Ovary (tissue), 9 donors: ENCODE results near the gene YAP1. TPM values are rescaled to one million over a fixed set of nuclear protein-coding genes. Genes with fewer than 3 reads are reported as not detected.

Source experiments
- DNase-seq, 5 donors: peaks; one replicate each; pipeline ENCODE4 v3.0.0-alpha.2; 2019 to 2020
- H3K27ac ChIP-seq, 2 donors: fragments of 200-600 bp; one replicate each; pipeline versions ENCODE4 v1.5.1 to v1.8.0; 2019 to 2022
- H3K27me3 ChIP-seq: fragments of 200-600 bp; one replicate; pipeline ENCODE4 v1.8.0; 2022
- H3K36me3 ChIP-seq: fragments of 200-600 bp; sonication (generic); one replicate; pipeline ENCODE4 v1.5.1; 2019
- H3K4me1 ChIP-seq: one replicate; pipeline ENCODE4 v1.8.1; 2013; ENCODE audit warnings: mild to moderate bottlenecking, moderate library complexity; ENCODE audit not compliant: insufficient read depth
- H3K4me3 ChIP-seq: fragments of 200-600 bp; sonication (generic); one replicate; pipeline ENCODE4 v1.5.1; 2017
- H3K9me3 ChIP-seq, 2 donors: fragments of 200-600 bp in 1 of 2; sonication (generic) in 1 of 2; one replicate each; pipeline versions ENCODE4 v1.5.1 to v1.8.1; 2013 to 2019; ENCODE audit warnings: mild to moderate bottlenecking in 1 of 2, moderate library complexity in 1 of 2
- EP300 ChIP-seq: sonication (generic); formaldehyde crosslinking; IDR thresholded peaks from one replicate; pipeline ENCODE4 v1.6.1; 2017; ENCODE audit warnings: antibody characterized with exemption
- POLR2A ChIP-seq: fragments of 450-650 bp; IDR thresholded peaks from one replicate; pipeline ENCODE4 v1.6.1; 2017; ENCODE audit warnings: antibody characterized with exemption, mild to moderate bottlenecking, moderate library complexity
- WGBS, 3 donors: extraction: QIAGEN DNeasy Blood & Tissue Kit in 1 of 3; methylation state at CpG; one replicate each; pipeline versions ENCODE4 v1.1.5 to v1.1.7; 2013 to 2017; 5-methylcytosine and 5-hydroxymethylcytosine counted together
- intact Hi-C, 4 donors: fragments of 100-400 bp; cut with DNase I; formaldehyde crosslinking; loops; one replicate each; pipeline versions ENCODE4 v1.11.0 to v1.15.1; 2022 to 2023
- polyA plus RNA-seq, 2 donors: library from polyadenylated mRNA; stranded (reverse); fragments of 200-250 nt in 1 of 2; fragments of 350-450 nt in 1 of 2; fragmentation: Illumina TruSeq in 1 of 2; extraction: RNeasy Lipid Tissue Mini Kit (QIAGEN cat#74804) in 1 of 2; gene quantifications; one replicate each; pipeline ENCODE4 v1.2.3, GENCODE V29; 2013 to 2014
- total RNA-seq, 7 donors: library from RNA; depleted of rRNA in 2 of 7; stranded (reverse); fragments of >200 nt in 2 of 7; fragmentation: NEBNext Ultra II Directional in 3 of 7; extraction: Animal tissue kit (Norgen Biotek cat#: 25700) in 3 of 7; gene quantifications; one replicate each; pipeline versions ENCODE4 v1.1.0 to v1.2.4, GENCODE V29; 2016 to 2023
- TF ChIP-seq, protein P1 (sequence below), 3 donors: fragments of 450-650 bp in 2 of 3; fragments of 200-600 bp in 1 of 3; IDR thresholded peaks; one replicate each; pipeline versions ENCODE4 v1.5.1 to v1.8.0; 2016 to 2022; ENCODE audit warnings: antibody characterized with exemption in 3 of 3, mild to moderate bottlenecking in 1 of 3
- donor health status: DM: no; HTN: no; CAD: no; lungs with moderate emphysema.
- donor health status: DM: no; HTN: no; CAD: no.
- donor health status: Bipolar disorder and iron deficiency.
- donor health status: DM: yes; HTN: yes; CAD: no.
- donor health status: DM: no; HTN: no; CAD: no.
- donor health status: DM: yes; HTN: yes; CAD: no.

YAP1 gene
- total and polyA plus RNA-seq, 9 donors = 70.3 to 184 (median 147) TPM

DNA sequence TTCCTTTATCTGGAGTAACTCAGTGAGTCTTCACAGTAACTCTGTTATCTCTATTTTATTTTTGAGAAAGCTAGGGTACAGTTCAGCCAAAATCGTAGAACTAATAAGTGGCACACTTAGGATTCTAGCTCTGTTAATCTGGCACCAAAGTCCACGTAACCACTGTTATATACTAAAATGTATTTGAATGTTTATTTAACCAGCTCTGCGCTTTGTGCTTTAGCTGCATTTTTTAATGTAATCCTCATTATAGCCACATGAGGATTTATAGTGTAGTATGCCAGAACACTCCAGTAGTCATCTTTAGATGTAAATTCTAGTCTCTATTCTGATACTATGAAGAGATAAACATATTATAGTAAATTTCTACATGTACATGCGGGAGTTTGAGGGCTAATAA, 36.8 kb downstream of the YAP1 start:
- TF ChIP-seq EP300 (no peak), POLR2A (no peak)
- TF ChIP-seq, protein P1, sequence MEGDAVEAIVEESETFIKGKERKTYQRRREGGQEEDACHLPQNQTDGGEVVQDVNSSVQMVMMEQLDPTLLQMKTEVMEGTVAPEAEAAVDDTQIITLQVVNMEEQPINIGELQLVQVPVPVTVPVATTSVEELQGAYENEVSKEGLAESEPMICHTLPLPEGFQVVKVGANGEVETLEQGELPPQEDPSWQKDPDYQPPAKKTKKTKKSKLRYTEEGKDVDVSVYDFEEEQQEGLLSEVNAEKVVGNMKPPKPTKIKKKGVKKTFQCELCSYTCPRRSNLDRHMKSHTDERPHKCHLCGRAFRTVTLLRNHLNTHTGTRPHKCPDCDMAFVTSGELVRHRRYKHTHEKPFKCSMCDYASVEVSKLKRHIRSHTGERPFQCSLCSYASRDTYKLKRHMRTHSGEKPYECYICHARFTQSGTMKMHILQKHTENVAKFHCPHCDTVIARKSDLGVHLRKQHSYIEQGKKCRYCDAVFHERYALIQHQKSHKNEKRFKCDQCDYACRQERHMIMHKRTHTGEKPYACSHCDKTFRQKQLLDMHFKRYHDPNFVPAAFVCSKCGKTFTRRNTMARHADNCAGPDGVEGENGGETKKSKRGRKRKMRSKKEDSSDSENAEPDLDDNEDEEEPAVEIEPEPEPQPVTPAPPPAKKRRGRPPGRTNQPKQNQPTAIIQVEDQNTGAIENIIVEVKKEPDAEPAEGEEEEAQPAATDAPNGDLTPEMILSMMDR (IDR thresholded peaks at IDR 0.05) = no peak

DNA sequence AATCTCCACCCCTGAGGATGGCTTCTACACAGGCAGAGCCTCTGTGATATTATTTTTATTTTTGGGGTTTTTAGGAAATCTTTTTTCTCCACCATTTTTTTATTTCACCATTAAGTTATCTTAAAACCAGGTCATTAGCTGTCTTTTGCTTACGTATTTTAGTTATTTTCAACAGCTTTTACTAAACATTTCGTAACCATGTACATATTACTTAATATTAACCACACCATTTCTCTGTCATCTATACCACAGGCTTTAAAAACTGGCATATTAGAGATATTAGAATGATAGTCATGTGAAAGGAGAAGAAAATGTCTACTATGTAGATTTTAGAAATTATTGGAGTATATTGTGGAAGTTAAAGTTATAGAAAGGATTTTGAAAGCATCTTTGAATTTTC, 37.4 kb downstream of the YAP1 start:
- H3K27ac ChIP-seq = no peak overlapping the region
- TF ChIP-seq, protein P1 (IDR thresholded peaks at IDR 0.05) = no peak
- TF ChIP-seq EP300 = no peak
- no peak overlapping the region for H3K4me3 ChIP-seq
- H3K27me3 ChIP-seq = no peaks in the 10 kb centered on the region
- peaks cover 7% of the 10 kb centered on the region for H3K4me1 ChIP-seq
- no peak for DNase-seq
- WGBS, 3 donors = 87 to 94% (median 89%) methylated on average over 2 of the region's 2 CpGs
- H3K36me3 ChIP-seq = no peaks in the 10 kb centered on the region
- no peaks in the 10 kb centered on the region for H3K9me3 ChIP-seq
- intact Hi-C loops = no loop called here

More for the DNA sequence above, 36.8 kb downstream of the YAP1 start:
- 54 to 63% (median 60%) methylated on average over 4 of the region's 4 CpGs for WGBS, 3 donors
- no peak overlapping the region for H3K4me3 ChIP-seq
- no peaks in the 10 kb centered on the region for H3K9me3 ChIP-seq
- peaks cover 7% of the 10 kb centered on the region for H3K4me1 ChIP-seq
- intact Hi-C loops = no loop called here
- H3K36me3 ChIP-seq = no peaks in the 10 kb centered on the region
- H3K27ac ChIP-seq = no peak overlapping the region
- no peak for DNase-seq
- no peaks in the 10 kb centered on the region for H3K27me3 ChIP-seq

DNA sequence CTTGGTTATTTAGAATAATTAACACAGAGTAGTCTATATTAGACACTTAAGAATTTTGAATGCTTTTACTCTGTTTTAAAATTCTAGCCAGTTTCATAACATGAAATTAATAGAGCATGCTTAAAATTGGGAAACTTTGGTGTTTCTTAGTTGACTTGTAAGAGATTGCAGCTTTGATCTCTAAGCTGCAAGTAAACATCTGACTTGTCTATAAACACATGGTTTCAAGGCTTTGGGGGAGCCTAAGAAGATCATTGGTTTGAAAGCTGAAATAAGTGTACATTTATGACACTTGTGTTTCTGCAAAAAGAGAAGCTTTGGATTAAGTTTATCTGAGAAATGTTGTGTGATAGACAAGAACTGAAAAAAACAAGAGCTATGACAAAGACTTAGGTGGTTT, 37.8 kb downstream of the YAP1 start:
- peaks cover 7% of the 10 kb centered on the region for H3K4me1 ChIP-seq
- TF ChIP-seq POLR2A (no peak), EP300 (no peak)
- TF ChIP-seq, protein P1 (IDR thresholded peaks at IDR 0.05) = no peak
- intact Hi-C loops = no loop called here
- no peak overlapping the region for H3K4me3 ChIP-seq
- no peak overlapping the region for H3K27ac ChIP-seq
- no peaks in the 10 kb centered on the region for H3K36me3 ChIP-seq
- no peak for DNase-seq
- H3K9me3 ChIP-seq = no peaks in the 10 kb centered on the region
- no peaks in the 10 kb centered on the region for H3K27me3 ChIP-seq

DNA sequence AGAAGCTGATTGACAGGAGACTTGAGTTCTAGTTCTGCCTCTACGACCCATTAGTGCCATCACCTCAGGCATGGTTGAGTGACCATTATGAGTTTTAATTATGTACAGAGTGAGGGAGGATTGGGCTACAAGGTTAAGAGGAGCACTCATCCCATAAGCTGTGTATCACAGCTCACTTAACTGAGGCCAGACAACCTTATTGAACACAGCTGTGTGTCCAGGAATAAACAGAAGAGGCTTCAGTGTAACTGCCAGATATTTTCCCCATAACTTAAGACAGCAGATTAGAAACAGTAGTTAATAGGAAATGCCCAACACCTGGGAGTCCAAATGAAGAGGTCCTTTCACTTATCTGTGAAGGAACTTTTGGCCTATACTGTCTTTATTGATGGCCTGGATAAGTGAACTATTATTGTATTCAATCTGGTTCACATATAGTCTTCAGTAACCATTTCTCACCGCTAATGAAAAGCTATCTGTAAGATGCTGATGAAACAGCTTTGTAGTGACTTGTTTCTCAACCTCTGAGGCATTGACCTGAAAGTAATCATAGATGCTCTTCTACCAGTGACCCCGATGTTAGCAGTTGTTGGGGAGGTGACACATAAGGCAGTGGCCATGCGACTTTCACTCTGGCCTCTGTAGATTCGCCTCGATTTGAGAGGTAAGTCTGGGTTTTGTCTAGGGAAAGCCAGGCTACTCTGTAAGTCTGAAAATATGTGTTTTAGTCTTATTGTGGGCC, 41.7 kb downstream of the YAP1 start:
- intact Hi-C loops = no loop called here
- peaks cover 7% of the 10 kb centered on the region for H3K4me1 ChIP-seq
- H3K27ac ChIP-seq = no peak overlapping the region
- DNase-seq = no peak
- no peaks in the 10 kb centered on the region for H3K36me3 ChIP-seq
- no peaks in the 10 kb centered on the region for H3K9me3 ChIP-seq
- 95 to 96% (median 95%) methylated on average over 6 of the region's 6 CpGs for WGBS, 3 donors
- no peak overlapping the region for H3K4me3 ChIP-seq
- TF ChIP-seq POLR2A (no peak), EP300 (no peak)
- TF ChIP-seq, protein P1 (IDR thresholded peaks at IDR 0.05) = no peak
- no peaks in the 10 kb centered on the region for H3K27me3 ChIP-seq
